A549 (cell line): ENCODE data around the gene COBL. TPM values are rescaled to one million over a fixed set of nuclear protein-coding genes. Genes with fewer than 3 reads are reported as not detected.

Experiments
- ATAC-seq, 2 experiments: fragments of 200-7000 bp in 1 of 2; fragments of >200 bp in 1 of 2; cut with Nextera tagmentation in 1 of 2; cut with Tn5 transposase in 1 of 2; 3 replicates each; pipeline versions ENCODE4 v1.8.0 to v1.9.1; 2018 to 2020; ENCODE audit warnings: mild to moderate bottlenecking in 1 of 2, moderate library complexity in 1 of 2
- CTCF ChIA-PET: fragments of 300-600 bp; sonication (Branson Sonifier 250); formaldehyde crosslinking; extraction: SDS; loops from one replicate; lab custom pipeline; 2021; ENCODE audit warnings: antibody characterized with exemption, inconsistent platforms; lab: Yijun Ruan, JAX
- POLR2A ChIA-PET: fragments of 350-600 bp; formaldehyde crosslinking; extraction: SDS; loops from one replicate; lab custom pipeline; 2021; ENCODE audit warnings: antibody characterized with exemption, inconsistent platforms; lab: Yijun Ruan, JAX
- DNase-seq, 2 experiments: peaks; one replicate each; pipeline versions ENCODE4 v3.0.0 to v3.0.0-alpha.2; 2011 to 2016; ENCODE audit warnings: low read depth in 1 of 2, low spot score in 1 of 2
- FAIRE-seq: peaks from 2 replicates; lab custom pipeline; 2011; peaks lifted over from hg19 to GRCh38; lab: Jason Lieb, UNC
- H3K27ac ChIP-seq, 2 experiments: fragments of >200 bp; sonication (Bioruptor Twin); formaldehyde crosslinking; 3 replicates each; pipeline ENCODE4 v1.5.1; 2016 to 2017
- H3K4me1 ChIP-seq: fragments of >200 bp; sonication (Bioruptor Twin); formaldehyde crosslinking; 3 replicates; pipeline ENCODE4 v1.6.1; 2016
- H3K4me2 ChIP-seq: fragments of >200 bp; sonication (Bioruptor Twin); formaldehyde crosslinking; 3 replicates; pipeline ENCODE4 v1.6.1; 2016
- H3K4me3 ChIP-seq: fragments of >200 bp; sonication (Bioruptor Twin); formaldehyde crosslinking; 3 replicates; pipeline ENCODE4 v1.5.1; 2016
- H3K9me3 ChIP-seq: fragments of >200 bp; sonication (Bioruptor Twin); formaldehyde crosslinking; 3 replicates; pipeline ENCODE4 v1.6.1; 2016
- ATOH8 ChIP-seq: fragments of 250-450 bp; sonication (Bioruptor Pico); IDR thresholded peaks from 2 replicates; pipeline ENCODE4 v1.5.0; 2020; ENCODE audit warnings: low read depth, mild to moderate bottlenecking, moderate library complexity
- BHLHE40 ChIP-seq: IDR thresholded peaks from 2 replicates; pipeline ENCODE4 v1.6.1; 2012; ENCODE audit warnings: low read depth, low read length, inconsistent platforms
- CBX2 ChIP-seq: fragments of 200-600 bp; sonication (generic); IDR thresholded peaks from 2 replicates; pipeline ENCODE4 v1.6.1; 2016; ENCODE audit warnings: low read depth, mild to moderate bottlenecking, borderline replicate concordance
- CBX8 ChIP-seq: fragments of 200-600 bp; sonication (generic); IDR thresholded peaks from 2 replicates; pipeline ENCODE4 v1.6.1; 2016
- CHD2 ChIP-seq: fragments of 150-350 bp; IDR thresholded peaks from 2 replicates; pipeline ENCODE4 v1.6.1; 2014; ENCODE audit warnings: low read length; ENCODE audit not compliant: partially characterized antibody
- CHD4 ChIP-seq: fragments of 200-600 bp; sonication (generic); IDR thresholded peaks from 2 replicates; pipeline ENCODE4 v1.6.1; 2016; ENCODE audit warnings: antibody characterized with exemption, mild to moderate bottlenecking, borderline replicate concordance
- EHF ChIP-seq: fragments of 250-450 bp; sonication (Bioruptor Pico); IDR thresholded peaks from 2 replicates; pipeline ENCODE4 v1.5.0; 2020; ENCODE audit warnings: mild to moderate bottlenecking
- EHMT2 ChIP-seq: fragments of 200-600 bp; sonication (generic); IDR thresholded peaks from 2 replicates; pipeline ENCODE4 v1.6.1; 2016; ENCODE audit warnings: antibody characterized with exemption, low read depth, mild to moderate bottlenecking, moderate library complexity
- ESRRA ChIP-seq: fragments of 150-350 bp; IDR thresholded peaks from 2 replicates; pipeline ENCODE4 v1.6.1; 2014; ENCODE audit warnings: mild to moderate bottlenecking, low read length, borderline replicate concordance
- FOSB ChIP-seq: fragments of 250-450 bp; sonication (Bioruptor Pico); IDR thresholded peaks from 2 replicates; pipeline ENCODE4 v1.5.0; 2020; ENCODE audit warnings: mild to moderate bottlenecking, moderate library complexity
- FOSL2 ChIP-seq, 2 experiments: fragments of 450-650 bp in 1 of 2; fragments of >200 bp in 1 of 2; sonication (Bioruptor Twin) in 1 of 2; formaldehyde crosslinking; IDR thresholded peaks; 2 replicates each; pipeline versions ENCODE4 v1.5.0 to v1.6.1; 2016 to 2020; ENCODE audit warnings: mild to moderate bottlenecking in 1 of 2, moderate library complexity in 1 of 2
- FOXS1 ChIP-seq: fragments of 250-450 bp; sonication (Bioruptor Pico); IDR thresholded peaks from 2 replicates; pipeline ENCODE4 v1.5.0; 2020; ENCODE audit warnings: mild to moderate bottlenecking, moderate library complexity
- GATA3 ChIP-seq: IDR thresholded peaks from 2 replicates; pipeline ENCODE4 v1.6.1; 2012; ENCODE audit warnings: borderline replicate concordance
- HDAC2 ChIP-seq: fragments of 200-600 bp; sonication (generic); IDR thresholded peaks from 2 replicates; pipeline ENCODE4 v1.6.1; 2016
- HMGXB4 ChIP-seq: fragments of 250-450 bp; sonication (Bioruptor Pico); IDR thresholded peaks from 2 replicates; pipeline ENCODE4 v1.5.0; 2021; ENCODE audit warnings: mild to moderate bottlenecking, moderate library complexity, borderline replicate concordance
- HOXB13 ChIP-seq: fragments of 250-450 bp; sonication (Bioruptor Pico); IDR thresholded peaks from 2 replicates; pipeline ENCODE4 v1.5.0; 2020; ENCODE audit warnings: low read depth, mild to moderate bottlenecking, moderate library complexity
- KDM5A ChIP-seq: fragments of 200-600 bp; sonication (generic); IDR thresholded peaks from 2 replicates; pipeline ENCODE4 v1.6.1; 2016; ENCODE audit warnings: antibody characterized with exemption, mild to moderate bottlenecking
- NFE2L2 ChIP-seq: fragments of 150-350 bp; conservative IDR thresholded peaks from 2 replicates; pipeline ENCODE4 v1.6.1; 2014; ENCODE audit warnings: low read length
- PBX3 ChIP-seq: IDR thresholded peaks from 2 replicates; pipeline ENCODE4 v1.6.1; 2012
- POLR2A ChIP-seq: IDR thresholded peaks from 2 replicates; pipeline ENCODE4 v1.6.1; 2012; ENCODE audit warnings: mild to moderate bottlenecking, low read length
- POLR2AphosphoS2 ChIP-seq: conservative IDR thresholded peaks from 2 replicates; pipeline ENCODE4 v1.6.1; 2012; ENCODE audit warnings: low read length, improper control_type of control experiment, inconsistent platforms
- RARB ChIP-seq: fragments of 250-450 bp; sonication (Bioruptor Pico); IDR thresholded peaks from 2 replicates; pipeline ENCODE4 v1.8.0; 2021; ENCODE audit warnings: mild to moderate bottlenecking, moderate library complexity
- RCOR1 ChIP-seq: fragments of 150-350 bp; IDR thresholded peaks from 2 replicates; pipeline ENCODE4 v1.6.1; 2014; ENCODE audit warnings: antibody characterized with exemption, low read length, low read depth
- REST ChIP-seq: fragments of 200-600 bp; sonication (generic); IDR thresholded peaks from 2 replicates; pipeline ENCODE4 v1.6.1; 2016; ENCODE audit warnings: antibody characterized with exemption, mild to moderate bottlenecking, moderate library complexity
- TFCP2L1 ChIP-seq: fragments of 250-450 bp; sonication (Bioruptor Pico); IDR thresholded peaks from 2 replicates; pipeline ENCODE4 v1.5.0; 2021; ENCODE audit warnings: mild to moderate bottlenecking
- TP53 ChIP-seq: fragments of 250-450 bp; sonication (Bioruptor Pico); IDR thresholded peaks from 2 replicates; pipeline ENCODE4 v1.5.0; 2021; ENCODE audit warnings: mild to moderate bottlenecking, moderate library complexity
- ZSCAN20 ChIP-seq: fragments of 250-450 bp; sonication (Bioruptor Pico); IDR thresholded peaks from 2 replicates; pipeline ENCODE4 v1.8.0; 2022; ENCODE audit warnings: mild to moderate bottlenecking, moderate library complexity
- WGBS: methylation state at CpG from one replicate; pipeline ENCODE4 v1.1.6; 2017; ENCODE audit errors: missing lambda C conversion rate; 5-methylcytosine and 5-hydroxymethylcytosine counted together
- polyA plus RNA-seq, 4 experiments: library from polyadenylated mRNA; depleted of rRNA in 3 of 4; stranded (reverse); fragments of >200 nt; fragmentation: RNase III in 1 of 4; extraction: RNeasy Plus Mini Kit Qiagen cat#74134 plus additional on column Dnase treatment in 1 of 4; gene quantifications; 2 replicates in 3 of 4; 3 replicates in 1 of 4; pipeline ENCODE4 v1.2.3, GENCODE V29; 2011 to 2017
- TF ChIP-seq, protein P1 (sequence below): fragments of >200 bp; sonication (Bioruptor Twin); formaldehyde crosslinking; IDR thresholded peaks from 2 replicates; pipeline ENCODE4 v1.6.1; 2016

Gene COBL
- polyA plus RNA-seq, 2 of the 4 experiments (the other 2 are of a cell fraction): 1.5 to 7.4 TPM

DNA sequence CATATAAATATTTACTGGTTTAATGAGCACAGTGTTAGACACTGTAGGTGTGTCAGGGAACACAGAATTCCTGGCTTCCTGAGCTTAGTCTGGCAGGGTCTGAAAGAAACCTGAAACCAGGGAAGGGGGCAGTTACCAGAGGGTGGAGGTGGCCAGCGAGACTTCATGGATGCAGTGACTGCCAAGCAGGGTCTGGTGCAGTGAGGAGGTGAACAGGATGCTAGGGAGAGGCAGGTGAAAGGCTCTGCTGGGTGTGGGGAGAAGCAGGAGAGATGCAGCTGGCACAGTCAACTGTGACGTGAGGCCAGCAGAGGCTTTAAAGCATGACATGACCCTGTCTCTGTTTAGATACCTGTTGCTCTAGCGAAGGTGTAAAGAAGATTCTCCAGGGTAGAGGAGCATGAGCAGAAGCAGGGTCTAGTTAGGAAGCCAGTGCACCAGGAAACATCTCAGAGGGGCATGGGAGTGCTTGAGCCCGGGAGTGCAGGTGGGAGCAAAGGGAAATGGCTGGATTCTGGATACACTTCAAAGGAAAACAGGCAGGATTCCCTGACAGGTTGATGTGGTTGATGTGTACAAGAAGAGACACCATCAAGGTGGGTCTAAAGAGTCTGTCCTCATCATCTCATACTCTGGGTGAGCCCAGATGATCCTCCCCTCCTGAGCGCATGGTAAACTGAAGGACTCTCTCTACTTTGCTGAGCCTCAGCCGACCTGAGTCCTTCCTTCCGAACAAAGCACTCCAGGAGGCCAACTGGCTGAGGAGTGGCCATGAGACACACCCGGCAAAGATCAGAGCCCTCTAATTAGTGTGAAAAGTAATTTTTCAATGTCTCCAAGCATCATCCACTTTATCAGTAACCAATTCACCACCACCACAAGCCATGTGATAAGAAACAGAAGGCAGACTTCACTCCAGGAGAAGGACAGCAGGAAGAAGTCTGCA is 186.8 kb downstream of the COBL start:
- CTCF ChIA-PET: interaction anchor here (4.3 kb wide), 1 partner anchor 12 kb away, joined by 29 read pairs; no protein-coding TSS in a partner anchor
- no peak; a peak in 1 of 6 replicates for ATAC-seq
- no peak for FAIRE-seq
- TF ChIP-seq TP53 (CRISPR knock-in tag) (no peak), EHF (CRISPR knock-in tag) (no peak), CBX8 (no peak), EHMT2 (no peak), ZSCAN20 (CRISPR knock-in tag) (no peak), NFE2L2 (no peak), ATOH8 (CRISPR knock-in tag) (no peak), REST (no peak), POLR2A (no peak), CHD2 (no peak), POLR2AphosphoS2 (no peak), FOSB (CRISPR knock-in tag) (no peak), TFCP2L1 (CRISPR knock-in tag) (no peak), KDM5A (no peak), FOXS1 (CRISPR knock-in tag) (no peak), BHLHE40 (no peak)
- TF ChIP-seq, protein P1, sequence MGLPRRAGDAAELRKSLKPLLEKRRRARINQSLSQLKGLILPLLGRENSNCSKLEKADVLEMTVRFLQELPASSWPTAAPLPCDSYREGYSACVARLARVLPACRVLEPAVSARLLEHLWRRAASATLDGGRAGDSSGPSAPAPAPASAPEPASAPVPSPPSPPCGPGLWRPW: no peak
- TF ChIP-seq, all 56 proteins: peak for 0
- 77% methylated on average over 8 of the region's 8 CpGs for WGBS
- Histone ChIP-seq H3K4me1 (no peaks in the 10 kb centered on the region), H3K9me3 (no peaks in the 10 kb centered on the region), H3K4me2 (no peak overlapping the region), H3K27ac (no peak overlapping the region), H3K4me3 (no peak overlapping the region)
- no peak for DNase-seq
- POLR2A ChIA-PET: no interaction called here

DNA sequence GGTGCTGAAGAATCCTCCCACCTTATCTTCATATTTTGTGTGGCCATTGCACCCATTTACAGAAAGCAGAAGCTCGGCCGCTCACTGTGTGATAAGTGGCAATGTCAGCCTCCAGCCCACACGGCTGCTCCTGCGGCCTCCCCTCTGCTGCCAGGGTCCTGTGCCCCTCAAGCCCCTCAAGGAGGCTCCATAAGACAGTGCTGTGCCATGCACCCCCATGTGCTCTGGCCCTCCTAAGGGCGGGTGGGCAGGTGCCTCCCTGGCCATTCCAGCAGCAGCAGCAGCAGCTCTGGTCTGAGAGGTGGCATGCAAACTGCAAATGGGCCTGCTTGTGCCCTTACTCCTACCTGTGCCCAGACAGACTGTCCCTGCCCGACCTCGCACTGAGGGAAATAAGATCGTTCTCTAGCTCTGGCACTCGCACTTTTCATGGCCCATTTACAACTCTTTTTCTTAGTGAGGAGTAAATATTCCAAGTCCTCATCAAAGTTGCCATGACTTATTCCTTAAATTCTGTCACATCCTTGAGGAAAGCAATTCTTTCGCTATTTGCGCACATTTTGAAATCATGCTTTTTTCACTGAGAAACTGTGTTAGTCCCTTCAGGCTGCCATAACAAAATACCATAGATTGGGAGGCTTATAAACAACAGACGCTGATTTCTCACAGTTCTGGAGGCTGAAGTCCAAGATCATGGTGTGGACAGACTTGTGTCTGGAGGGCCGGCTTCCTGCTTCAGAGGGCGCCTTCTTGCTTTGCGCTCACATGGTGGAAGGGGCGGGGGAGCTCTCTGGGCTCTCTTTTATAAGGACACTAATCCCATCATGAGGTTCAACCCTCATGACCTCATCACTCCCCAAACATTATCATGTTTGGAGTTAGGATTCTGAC is 187.8 kb downstream of the COBL start:
- ATAC-seq: no peak
- no peak for DNase-seq
- POLR2A ChIA-PET: no interaction called here
- no peak overlapping the region for H3K4me2 ChIP-seq
- no peaks in the 10 kb centered on the region for H3K9me3 ChIP-seq
- FAIRE-seq: no peak
- WGBS: 82% methylated on average over 14 of the region's 16 CpGs
- H3K4me1 ChIP-seq: peaks cover 7% of the 10 kb centered on the region
- H3K4me3 ChIP-seq: no peak overlapping the region
- CTCF ChIA-PET: interaction anchor here (4.3 kb wide), 1 partner anchor 13 kb away, joined by 29 read pairs; no protein-coding TSS in a partner anchor
- no peak overlapping the region for H3K27ac ChIP-seq
- no peak for TF ChIP-seq CHD4
- TF ChIP-seq HOXB13: no peak
- TF ChIP-seq TP53 (CRISPR knock-in tag): no peak
- no peak for TF ChIP-seq ESRRA
- no peak for TF ChIP-seq FOXS1 (CRISPR knock-in tag)
- TF ChIP-seq GATA3: no peak
- no peak for TF ChIP-seq RCOR1
- no peak for TF ChIP-seq CBX2
- no peak for TF ChIP-seq HMGXB4 (CRISPR knock-in tag)
- no peak for TF ChIP-seq HDAC2
- TF ChIP-seq RARB: no peak
- TF ChIP-seq POLR2A: no peak
- no peak for TF ChIP-seq PBX3
- TF ChIP-seq FOSL2 (IDR thresholded peaks at IDR 0.05): no peak
- no peak for TF ChIP-seq FOSL2 (CRISPR knock-in tag; IDR thresholded peaks at IDR 0.05)
